Endothelial cell (in vitro differentiated cells): ENCODE measurements around the gene KCNQ1OT1. TPM values are rescaled to one million over a fixed set of nuclear protein-coding genes. Genes with fewer than 3 reads are reported as not detected.

Experiments
- DNase-seq: peaks from one replicate; pipeline ENCODE4 v3.0.0; 2021; ENCODE audit warnings: low spot score
- H3K27ac Mint-ChIP-seq: one replicate; pipeline ENCODE4 v1.8.0; 2021; ENCODE audit warnings: mixed read lengths, inconsistent platforms; ENCODE audit not compliant: unreplicated experiment
- H3K27me3 Mint-ChIP-seq: one replicate; pipeline ENCODE4 v1.8.0; 2021; ENCODE audit warnings: mild to moderate bottlenecking, moderate library complexity, mixed read lengths, inconsistent platforms; ENCODE audit not compliant: unreplicated experiment
- H3K36me3 Mint-ChIP-seq: one replicate; pipeline ENCODE4 v1.8.0; 2021; ENCODE audit warnings: mild to moderate bottlenecking, low read depth, mixed read lengths, inconsistent platforms; ENCODE audit not compliant: unreplicated experiment
- H3K4me1 Mint-ChIP-seq: one replicate; pipeline ENCODE4 v1.8.0; 2021; ENCODE audit warnings: mild to moderate bottlenecking, mixed read lengths, inconsistent platforms; ENCODE audit not compliant: unreplicated experiment
- H3K4me3 Mint-ChIP-seq: one replicate; pipeline ENCODE4 v1.8.0; 2021; ENCODE audit warnings: mild to moderate bottlenecking, mixed read lengths, inconsistent platforms; ENCODE audit not compliant: unreplicated experiment
- H3K9me3 Mint-ChIP-seq: one replicate; pipeline ENCODE4 v1.8.0; 2021; ENCODE audit warnings: mixed read lengths, inconsistent platforms; ENCODE audit not compliant: unreplicated experiment
- CTCF ChIP-seq: fragments of 200-600 bp; sonication (generic); IDR thresholded peaks from one replicate; pipeline ENCODE4 v1.5.0; 2021; ENCODE audit warnings: antibody characterized with exemption; ENCODE audit not compliant: unreplicated experiment
- total RNA-seq: library from RNA; stranded (reverse); fragmentation: NEBNext Ultra II Directional; extraction: Animal tissue kit (Norgen Biotek cat#: 25700); gene quantifications from one replicate; pipeline ENCODE4 v1.2.1, GENCODE V29; 2021; ENCODE audit not compliant: unreplicated experiment

KCNQ1OT1 gene
- total RNA-seq, 1 donor from 2014 or later, result 1.2 TPM

GRCh38 chr11:2585566-2586086 lies 114.2 kb downstream of the KCNQ1OT1 start:
- DNase-seq, result no peak
- Mint-ChIP-seq H3K27me3 (peaks cover 7% of the 10 kb centered on the region), H3K9me3 (no peaks in the 10 kb centered on the region), H3K4me3 (no peak overlapping the region), H3K36me3 (peaks cover 10% of the 10 kb centered on the region), H3K27ac (no peak overlapping the region), H3K4me1 (peaks cover 5% of the 10 kb centered on the region)
- TF ChIP-seq CTCF, result no peak

GRCh38 chr11:2584812-2585565 lies 114.8 kb downstream of the KCNQ1OT1 start:
- TF ChIP-seq CTCF, result no peak
- no peak overlapping the region for H3K27ac Mint-ChIP-seq
- DNase-seq, result peak; percentile 2
- H3K4me1 Mint-ChIP-seq, result peaks cover 5% of the 10 kb centered on the region
- H3K4me3 Mint-ChIP-seq, result no peak overlapping the region
- H3K36me3 Mint-ChIP-seq, result peaks cover 4% of the 10 kb centered on the region
- H3K27me3 Mint-ChIP-seq, result peaks cover 5% of the 10 kb centered on the region
- no peaks in the 10 kb centered on the region for H3K9me3 Mint-ChIP-seq

GRCh38 chr11:2584434-2584811 lies 115.4 kb downstream of the KCNQ1OT1 start:
- peaks cover 6% of the 10 kb centered on the region for H3K27me3 Mint-ChIP-seq
- H3K27ac Mint-ChIP-seq, result no peak overlapping the region
- H3K4me1 Mint-ChIP-seq, result peaks cover 8% of the 10 kb centered on the region
- TF ChIP-seq CTCF, result no peak
- DNase-seq, result no peak
- no peak overlapping the region for H3K4me3 Mint-ChIP-seq
- H3K36me3 Mint-ChIP-seq, result no peaks in the 10 kb centered on the region
- H3K9me3 Mint-ChIP-seq, result no peaks in the 10 kb centered on the region

- Mint-ChIP-seq H3K36me3 (no peaks in the 10 kb centered on the region), H3K27me3 (peaks cover 9% of the 10 kb centered on the region), H3K27ac (no peak overlapping the region), H3K9me3 (no peaks in the 10 kb centered on the region), H3K4me3 (no peak overlapping the region), H3K4me1 (peaks cover 10% of the 10 kb centered on the region)
- peak; percentile 2 for DNase-seq
- no peak for TF ChIP-seq CTCF
These were observed 116.2 kb downstream of the KCNQ1OT1 start for GRCh38 chr11:2583605-2583958.

GRCh38 chr11:2582946-2583604 lies 116.7 kb downstream of the KCNQ1OT1 start:
- no peaks in the 10 kb centered on the region for H3K36me3 Mint-ChIP-seq
- no peak overlapping the region for H3K4me3 Mint-ChIP-seq
- no peak overlapping the region for H3K27ac Mint-ChIP-seq
- peaks cover 9% of the 10 kb centered on the region for H3K27me3 Mint-ChIP-seq
- peaks cover 10% of the 10 kb centered on the region for H3K4me1 Mint-ChIP-seq
- no peak for TF ChIP-seq CTCF
- H3K9me3 Mint-ChIP-seq, result no peaks in the 10 kb centered on the region
- DNase-seq, result no peak
